Endothelial cell of umbilical vein (primary cell): ENCODE measurements around the gene TTC9B.

ENCODE experiments used
- CTCF ChIP-seq, 2 donors: IDR thresholded peaks; 1 replicate in 1 of 2; 2 replicates in 1 of 2; pipeline ENCODE4 v1.5.1; 2011; ENCODE audit warnings: low read length in 2 of 2, mild to moderate bottlenecking in 2 of 2, moderate library complexity in 2 of 2, control low read depth in 1 of 2, inconsistent platforms in 1 of 2, low read depth in 1 of 2; ENCODE audit not compliant: insufficient read depth in 1 of 2; ENCODE audit errors: extremely low read depth in 1 of 2
- EZH2 ChIP-seq: IDR thresholded peaks from 2 replicates; pipeline ENCODE4 v1.6.1; 2012; ENCODE audit warnings: borderline replicate concordance, low read depth, mild to moderate bottlenecking, moderate library complexity, low read length, inconsistent platforms; ENCODE audit not compliant: severe bottlenecking
- GATA2 ChIP-seq: IDR thresholded peaks from 2 replicates; pipeline ENCODE4 v1.7.0; 2011; ENCODE audit warnings: low read depth, mild to moderate bottlenecking, moderate library complexity, mixed read lengths, low read length; ENCODE audit not compliant: insufficient read length, insufficient read depth
- JUN ChIP-seq: IDR thresholded peaks from 2 replicates; pipeline ENCODE4 v1.6.1; 2011; ENCODE audit warnings: borderline replicate concordance, low read depth; ENCODE audit not compliant: insufficient read length, insufficient read depth
- MAX ChIP-seq: IDR thresholded peaks from 2 replicates; pipeline ENCODE4 v1.6.1; 2011; ENCODE audit not compliant: insufficient read depth, insufficient read length
- POLR2A ChIP-seq: IDR thresholded peaks from 2 replicates; pipeline ENCODE4 v1.6.1; 2012; ENCODE audit warnings: low read depth, mild to moderate bottlenecking, control low read depth, low read length
- POLR2AphosphoS5 ChIP-seq: IDR thresholded peaks from 2 replicates; pipeline ENCODE4 v1.6.1; 2012; ENCODE audit warnings: low read depth, mild to moderate bottlenecking, control low read depth, low read length, moderate library complexity; ENCODE audit not compliant: insufficient read depth

GRCh38 chr19:40241125-40241808, 23.1 kb upstream of the TTC9B start:
- TF ChIP-seq POLR2AphosphoS5 (no peak), EZH2 (no peak), CTCF (IDR thresholded peaks at IDR 0.05; ENCODE audit: extremely low read depth in 1 of 2, insufficient read depth in 1 of 2, low read depth in 1 of 2, low read length in 2 of 2) (no peak), POLR2A (no peak), JUN (no peak), MAX (no peak), GATA2 (no peak)
